Muscle of leg (tissue), 11 donors: ENCODE data around the gene TTC14. TPM values are rescaled to one million over a fixed set of nuclear protein-coding genes. Genes with fewer than 3 reads are reported as not detected.

Experiments used
- DNase-seq: peaks from one replicate; pipeline ENCODE4 v3.0.0; 2013
- H3K27ac ChIP-seq: one replicate; pipeline ENCODE4 v1.5.1; 2013; ENCODE audit warnings: mild to moderate bottlenecking, low read length, control low read depth
- H3K27me3 ChIP-seq: one replicate; pipeline ENCODE4 v1.6.1; 2013; ENCODE audit warnings: low read length; ENCODE audit not compliant: control insufficient read depth, insufficient read depth
- H3K36me3 ChIP-seq: one replicate; pipeline ENCODE4 v1.6.1; 2013; ENCODE audit warnings: low read length; ENCODE audit not compliant: control insufficient read depth, insufficient read depth
- H3K4me1 ChIP-seq: one replicate; pipeline ENCODE4 v1.6.1; 2013; ENCODE audit warnings: low read length; ENCODE audit not compliant: control insufficient read depth, insufficient read depth
- H3K4me3 ChIP-seq: one replicate; pipeline ENCODE4 v1.5.1; 2013; ENCODE audit warnings: low read length, control low read depth
- H3K9me3 ChIP-seq: replicated peaks from 2 replicates; pipeline ENCODE4 v1.6.1; 2013; ENCODE audit warnings: low read depth, low read length; ENCODE audit not compliant: control insufficient read depth
- WGBS: methylation state at CpG from one replicate; pipeline ENCODE4 v1.1.5; 2013; ENCODE audit warnings: missing lambda C conversion rate; ENCODE audit not compliant: insufficient coverage; 5-methylcytosine and 5-hydroxymethylcytosine counted together
- polyA plus RNA-seq, 8 donors: library from polyadenylated mRNA; unstranded; fragments of 120-200 nt; gene quantifications; one replicate each; pipeline versions ENCODE4 v1.2.1 to v1.2.3, GENCODE V29; 2013; ENCODE audit warnings: inconsistent platforms in 1 of 8, low replicate concordance in 1 of 8; ENCODE audit not compliant: insufficient read length in 8 of 8, insufficient read depth in 1 of 8
- total RNA-seq: library from RNA; stranded (reverse); fragments of 120-200 nt; gene quantifications from one replicate; pipeline ENCODE4 v1.2.4, GENCODE V29; 2013

TTC14 gene
- total and polyA plus RNA-seq, 9 donors = 27.8 to 42.6 (median 37.1) TPM

GRCh38 chr3:180624714-180625113, 22.8 kb downstream of the TTC14 start:
- Histone ChIP-seq H3K4me1 (no peaks in the 10 kb centered on the region), H3K4me3 (no peak overlapping the region), H3K27ac (no peak overlapping the region), H3K36me3 (no peaks in the 10 kb centered on the region), H3K27me3 (no peaks in the 10 kb centered on the region), H3K9me3 (no peaks in the 10 kb centered on the region)
- WGBS = no CpG with 5 or more reads among the region's 2 CpGs
- DNase-seq = no peak

GRCh38 chr3:180626844-180627243, 24.9 kb downstream of the TTC14 start:
- no CpG with 5 or more reads among the region's 2 CpGs for WGBS
- Histone ChIP-seq H3K9me3 (no peaks in the 10 kb centered on the region), H3K27ac (no peak overlapping the region), H3K4me3 (no peak overlapping the region), H3K4me1 (no peaks in the 10 kb centered on the region), H3K27me3 (no peaks in the 10 kb centered on the region), H3K36me3 (no peaks in the 10 kb centered on the region)
- DNase-seq = no peak

GRCh38 chr3:180630371-180630770, 28.4 kb downstream of the TTC14 start:
- H3K4me1 ChIP-seq = no peaks in the 10 kb centered on the region
- no peak for DNase-seq
- H3K27ac ChIP-seq = no peak overlapping the region
- H3K9me3 ChIP-seq = no peaks in the 10 kb centered on the region
- no peak overlapping the region for H3K4me3 ChIP-seq
- no peaks in the 10 kb centered on the region for H3K27me3 ChIP-seq
- H3K36me3 ChIP-seq = no peaks in the 10 kb centered on the region

GRCh38 chr3:180631317-180631716, 29.4 kb downstream of the TTC14 start:
- Histone ChIP-seq H3K27me3 (no peaks in the 10 kb centered on the region), H3K27ac (no peak overlapping the region), H3K9me3 (no peaks in the 10 kb centered on the region), H3K4me1 (no peaks in the 10 kb centered on the region), H3K4me3 (no peak overlapping the region), H3K36me3 (no peaks in the 10 kb centered on the region)
- DNase-seq = no peak
- WGBS = no CpG with 5 or more reads among the region's 3 CpGs

- no peaks in the 10 kb centered on the region for H3K27me3 ChIP-seq
- no peaks in the 10 kb centered on the region for H3K4me1 ChIP-seq
- no peak overlapping the region for H3K27ac ChIP-seq
- no peaks in the 10 kb centered on the region for H3K36me3 ChIP-seq
- 17% methylated on average over 2 of the region's 2 CpGs for WGBS
- no peak overlapping the region for H3K4me3 ChIP-seq
- no peaks in the 10 kb centered on the region for H3K9me3 ChIP-seq
- no peak for DNase-seq
Measured at GRCh38 chr3:180633722-180634121, 31.8 kb downstream of the TTC14 start.

- H3K36me3 ChIP-seq = no peaks in the 10 kb centered on the region
- no peaks in the 10 kb centered on the region for H3K27me3 ChIP-seq
- H3K4me1 ChIP-seq = no peaks in the 10 kb centered on the region
- DNase-seq = no peak
- no peak overlapping the region for H3K27ac ChIP-seq
- H3K4me3 ChIP-seq = no peak overlapping the region
- no peaks in the 10 kb centered on the region for H3K9me3 ChIP-seq
Measured at GRCh38 chr3:180640987-180641386, 39.0 kb downstream of the TTC14 start.

- no peak overlapping the region for H3K27ac ChIP-seq
- DNase-seq = no peak
- no CpG with 5 or more reads among the region's 1 CpG for WGBS
- H3K4me3 ChIP-seq = no peak overlapping the region
- no peaks in the 10 kb centered on the region for H3K9me3 ChIP-seq
- no peaks in the 10 kb centered on the region for H3K4me1 ChIP-seq
- no peaks in the 10 kb centered on the region for H3K27me3 ChIP-seq
- H3K36me3 ChIP-seq = no peaks in the 10 kb centered on the region
Measured at GRCh38 chr3:180646187-180646790, 44.3 kb downstream of the TTC14 start.

- 60% methylated on average over 1 of the region's 4 CpGs for WGBS
- no peak overlapping the region for H3K4me3 ChIP-seq
- no peaks in the 10 kb centered on the region for H3K4me1 ChIP-seq
- no peaks in the 10 kb centered on the region for H3K27me3 ChIP-seq
- no peaks in the 10 kb centered on the region for H3K36me3 ChIP-seq
- H3K9me3 ChIP-seq = no peaks in the 10 kb centered on the region
- DNase-seq = no peak
- no peak overlapping the region for H3K27ac ChIP-seq
Measured at GRCh38 chr3:180656406-180656805, 54.4 kb downstream of the TTC14 start.

GRCh38 chr3:180657094-180657493, 55.1 kb downstream of the TTC14 start:
- no peak overlapping the region for H3K27ac ChIP-seq
- H3K36me3 ChIP-seq = no peaks in the 10 kb centered on the region
- no peaks in the 10 kb centered on the region for H3K4me1 ChIP-seq
- no peak for DNase-seq
- no CpG with 5 or more reads among the region's 4 CpGs for WGBS
- no peaks in the 10 kb centered on the region for H3K9me3 ChIP-seq
- H3K27me3 ChIP-seq = no peaks in the 10 kb centered on the region
- no peak overlapping the region for H3K4me3 ChIP-seq
